A172 (cell line): Measurements from ENCODE around the gene CTTNBP2NL. TPM values are rescaled to one million over a fixed set of nuclear protein-coding genes. Genes with fewer than 3 reads are reported as not detected.
"Not testable (repeated sequence)": the region's sequence is repeated elsewhere in the genome, so short reads cannot be mapped to it uniquely, and the experiment has no call there.

Experiments used
- DNase-seq: peaks from one replicate; pipeline ENCODE4 v3.0.0-alpha.2; 2015; ENCODE audit warnings: low spot score
- total RNA-seq: library from RNA; depleted of rRNA; stranded (reverse); fragments of >200 nt; shearing (Covaris generic); gene quantifications from 2 replicates; pipeline ENCODE4 v1.2.3, GENCODE V29; 2014

CTTNBP2NL gene
- total RNA-seq, 1 experiment from 2014 or later = 11.2 TPM

DNA sequence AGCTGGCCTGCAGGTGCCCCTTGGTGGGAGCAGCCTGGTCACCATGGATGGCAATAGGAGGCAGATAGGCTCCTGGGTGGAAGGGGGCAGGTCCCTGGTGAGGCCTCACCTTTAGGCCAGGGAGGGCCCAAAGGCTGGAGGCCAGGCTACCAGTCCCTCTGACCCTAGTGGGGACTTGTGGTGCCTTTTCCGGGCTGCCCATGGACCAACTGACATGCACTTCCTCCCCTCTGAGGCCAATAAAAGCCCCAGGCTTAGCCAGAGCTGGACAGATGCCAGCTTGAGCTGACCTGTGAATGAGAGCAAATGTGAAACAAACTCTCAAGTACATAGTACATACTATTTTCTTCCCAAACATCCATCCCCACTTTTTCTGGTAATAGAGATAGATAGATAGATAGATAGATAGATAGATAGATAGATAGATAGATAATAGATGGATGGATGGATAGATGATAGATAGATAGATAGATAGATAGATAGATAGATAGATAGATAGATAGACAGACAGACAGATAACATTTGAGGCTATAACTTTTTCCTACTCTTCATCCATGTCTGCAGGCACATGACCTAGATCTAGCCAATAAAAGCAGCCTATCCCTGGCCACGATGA, 9.2 kb upstream of the CTTNBP2NL start:
- no peak for DNase-seq

DNA sequence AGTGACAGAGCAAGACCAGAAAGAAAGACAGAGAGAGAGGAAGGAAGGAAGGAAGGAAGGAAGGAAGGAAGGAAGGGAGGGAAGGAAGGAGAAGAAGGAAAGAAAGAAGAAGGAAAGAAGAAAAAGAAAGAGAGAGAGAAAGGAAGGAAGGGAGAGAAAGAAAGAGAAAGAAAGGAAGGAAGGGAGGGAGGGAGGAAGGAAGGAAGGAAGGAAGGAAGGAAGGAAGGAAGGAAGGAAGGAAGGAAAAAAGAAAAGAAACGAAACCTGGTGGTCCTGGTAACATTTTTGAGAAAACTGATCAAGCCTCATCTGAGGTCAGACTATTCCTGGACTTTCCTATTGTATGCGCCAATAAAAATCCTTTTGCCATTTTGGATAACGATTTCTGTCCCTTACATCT, 8.2 kb upstream of the CTTNBP2NL start:
- no peak for DNase-seq

DNA sequence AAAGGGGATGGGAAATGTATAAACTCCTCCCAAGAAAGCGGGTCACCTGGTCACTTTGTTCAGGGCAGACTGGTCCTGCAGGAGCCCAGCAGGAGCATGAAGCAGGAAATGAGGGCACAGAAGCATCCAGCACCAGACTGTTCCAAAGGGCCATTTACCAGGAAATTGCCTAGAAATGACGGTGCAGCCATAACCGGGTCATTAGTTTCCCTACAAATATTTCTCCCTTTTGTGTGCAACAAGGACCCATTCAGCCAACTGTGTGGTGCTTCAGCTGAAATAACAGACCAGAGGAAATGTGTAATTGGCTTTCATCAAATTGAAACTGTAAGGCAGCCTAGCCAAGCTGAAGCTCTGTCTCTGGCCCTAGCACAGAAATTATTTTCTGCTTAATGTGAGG, 7.6 kb upstream of the CTTNBP2NL start:
- DNase-seq = peak; percentile 27

DNA sequence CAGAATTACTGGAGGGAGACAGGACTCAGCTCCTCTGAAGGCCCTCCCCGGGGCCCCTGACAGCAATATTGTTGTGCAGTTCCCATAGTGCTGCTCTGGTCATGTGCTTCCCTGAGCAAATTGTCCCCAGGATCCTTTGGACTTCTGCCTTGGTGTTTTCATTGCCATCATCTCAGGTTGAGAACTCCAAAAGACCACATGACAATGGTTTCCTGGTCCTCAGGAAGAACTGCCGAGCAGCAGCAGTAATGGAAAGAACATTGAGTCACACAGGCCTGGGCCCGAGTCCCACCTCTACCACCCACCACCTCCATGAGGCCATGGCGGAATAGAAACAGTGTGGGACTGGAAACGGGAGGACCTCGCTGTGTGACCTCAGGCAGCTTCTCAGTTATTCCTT, 6.3 kb upstream of the CTTNBP2NL start:
- DNase-seq = no peak

DNA sequence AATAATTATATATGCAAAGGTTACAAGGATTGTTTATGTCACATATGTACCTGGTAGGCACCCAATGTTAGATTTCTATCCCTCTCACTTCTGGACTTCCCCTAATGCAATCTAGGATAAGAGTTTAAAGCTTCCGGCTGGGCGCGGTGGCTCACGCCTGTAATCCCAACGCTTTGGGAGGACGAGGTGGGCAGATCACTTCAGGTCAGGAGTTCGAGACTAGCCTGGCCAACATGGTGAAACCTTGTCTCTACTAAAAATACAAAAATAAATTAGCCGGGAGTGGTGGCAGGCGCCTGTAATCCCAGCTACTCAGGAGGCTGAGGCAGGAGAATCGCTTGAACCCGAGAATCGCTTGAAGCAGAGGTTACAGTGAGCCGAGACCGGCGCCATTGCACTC, 5.7 kb upstream of the CTTNBP2NL start:
- DNase-seq = not testable (repeated sequence)

DNA sequence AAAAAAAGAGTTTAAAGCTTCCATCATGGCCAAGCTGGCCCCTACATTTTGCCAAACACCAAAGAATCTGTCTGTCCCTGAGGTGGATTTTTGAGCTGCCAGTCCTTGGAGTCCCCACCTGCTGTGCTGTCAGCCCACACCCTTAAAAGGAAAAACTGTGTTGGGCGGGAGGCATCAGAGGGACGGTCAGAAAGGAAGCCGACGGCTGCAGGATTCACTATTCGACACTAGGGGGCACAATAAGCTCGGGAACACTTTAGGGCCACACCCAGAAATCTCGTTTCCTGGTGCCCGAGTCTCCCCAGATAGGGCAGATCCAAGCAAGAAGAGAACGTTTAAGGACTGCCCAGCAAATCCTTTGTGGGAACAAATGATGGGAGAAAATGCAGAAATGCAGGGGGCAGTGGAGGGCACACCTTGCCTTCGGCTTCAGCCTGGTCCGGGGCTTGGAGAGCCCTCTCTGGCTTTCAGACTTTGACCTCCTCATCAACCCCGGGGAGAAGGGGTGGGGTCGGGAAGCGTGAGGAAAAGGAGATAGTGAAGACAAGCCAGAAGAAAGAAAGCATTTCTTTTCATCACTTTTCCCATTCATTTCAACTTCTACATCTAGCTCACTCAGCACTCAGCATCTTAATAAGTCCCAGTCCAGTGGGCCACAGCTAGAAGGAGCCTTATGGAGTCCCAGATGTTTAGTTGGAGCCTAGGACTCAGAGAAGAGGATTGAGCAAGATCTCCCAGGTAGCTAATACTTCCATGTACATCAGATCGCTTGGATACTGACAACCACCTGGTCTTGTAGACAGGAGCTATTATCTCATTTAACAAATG, 5.0 kb upstream of the CTTNBP2NL start:
- peak; percentile 93 for DNase-seq

DNA sequence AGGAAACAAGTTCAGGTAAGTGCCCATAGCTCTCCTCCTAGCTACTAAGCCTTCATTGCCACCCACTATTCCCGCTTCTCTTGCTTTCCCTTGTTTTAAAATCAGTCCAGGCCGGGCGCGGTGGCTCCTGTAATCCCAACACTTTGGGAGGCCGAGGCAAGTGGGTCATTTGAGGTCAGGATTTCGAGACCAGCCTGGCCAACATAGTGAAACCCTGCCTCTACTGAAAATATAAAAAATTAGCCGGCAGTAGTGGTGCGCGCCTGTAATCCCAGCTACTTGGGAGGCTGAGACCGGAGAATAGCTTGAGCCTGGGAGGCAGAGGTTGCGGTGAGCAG, 4.4 kb upstream of the CTTNBP2NL start:
- DNase-seq = no peak

DNA sequence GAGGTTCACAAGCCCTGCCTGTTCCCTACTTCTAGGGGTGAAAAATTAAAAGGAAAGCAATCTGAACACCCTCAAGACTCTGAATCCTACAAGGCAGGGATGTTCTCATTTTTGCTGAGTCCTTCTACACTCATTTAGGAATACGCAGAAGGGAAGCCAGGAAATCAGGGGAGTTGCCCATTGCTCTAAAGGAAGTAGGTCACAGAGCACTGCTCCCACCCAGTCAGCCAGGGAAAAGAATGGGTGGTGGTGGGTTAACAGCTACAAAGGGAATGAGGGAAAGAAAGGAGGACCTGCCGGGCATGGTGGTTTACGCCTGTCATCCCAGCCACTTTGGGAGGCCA, 2.4 kb upstream of the CTTNBP2NL start:
- DNase-seq = peak; percentile 58

DNA sequence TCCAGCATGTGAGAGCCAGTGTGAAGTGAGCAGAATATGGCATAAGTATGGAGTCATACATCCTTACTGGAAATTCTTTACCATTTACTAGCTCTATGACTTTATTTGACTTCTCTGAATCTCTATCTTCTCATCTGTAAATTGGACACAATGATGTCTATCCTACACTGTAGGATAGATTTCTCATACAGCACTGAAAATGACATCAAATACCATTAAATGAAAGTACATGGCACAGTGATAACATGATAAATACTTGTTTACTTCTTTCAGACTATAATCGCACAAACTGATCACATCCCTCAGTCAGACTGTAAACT, 1.3 kb upstream of the CTTNBP2NL start:
- DNase-seq = no peak

DNA sequence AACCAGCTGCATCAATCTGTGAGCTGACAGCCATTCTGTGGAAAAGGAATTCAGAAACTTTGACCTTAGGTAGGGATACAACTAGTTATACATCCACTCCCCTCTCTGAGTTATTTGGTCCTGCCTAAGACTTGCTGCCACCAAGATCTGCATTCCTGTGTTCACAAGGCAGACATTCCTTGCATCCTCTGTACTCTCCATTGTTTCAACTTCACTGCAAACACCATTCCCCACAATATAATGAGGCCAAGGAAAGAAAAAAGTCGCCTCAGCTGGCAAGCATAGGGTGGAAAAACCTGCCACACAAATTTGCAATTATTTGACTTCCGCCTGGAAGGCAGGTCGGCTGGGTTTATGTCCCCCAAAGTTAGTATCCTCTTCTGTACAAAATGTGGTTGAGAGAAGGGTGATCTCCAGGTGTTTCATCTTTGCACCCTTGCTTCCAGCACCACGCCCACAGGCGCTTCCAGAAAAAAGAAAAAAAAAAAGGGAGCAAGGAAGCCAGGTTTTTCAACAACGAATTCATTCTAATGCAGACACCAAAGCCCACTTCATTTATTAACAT, 676 bp upstream of the CTTNBP2NL start:
- DNase-seq = peak; percentile 22

DNA sequence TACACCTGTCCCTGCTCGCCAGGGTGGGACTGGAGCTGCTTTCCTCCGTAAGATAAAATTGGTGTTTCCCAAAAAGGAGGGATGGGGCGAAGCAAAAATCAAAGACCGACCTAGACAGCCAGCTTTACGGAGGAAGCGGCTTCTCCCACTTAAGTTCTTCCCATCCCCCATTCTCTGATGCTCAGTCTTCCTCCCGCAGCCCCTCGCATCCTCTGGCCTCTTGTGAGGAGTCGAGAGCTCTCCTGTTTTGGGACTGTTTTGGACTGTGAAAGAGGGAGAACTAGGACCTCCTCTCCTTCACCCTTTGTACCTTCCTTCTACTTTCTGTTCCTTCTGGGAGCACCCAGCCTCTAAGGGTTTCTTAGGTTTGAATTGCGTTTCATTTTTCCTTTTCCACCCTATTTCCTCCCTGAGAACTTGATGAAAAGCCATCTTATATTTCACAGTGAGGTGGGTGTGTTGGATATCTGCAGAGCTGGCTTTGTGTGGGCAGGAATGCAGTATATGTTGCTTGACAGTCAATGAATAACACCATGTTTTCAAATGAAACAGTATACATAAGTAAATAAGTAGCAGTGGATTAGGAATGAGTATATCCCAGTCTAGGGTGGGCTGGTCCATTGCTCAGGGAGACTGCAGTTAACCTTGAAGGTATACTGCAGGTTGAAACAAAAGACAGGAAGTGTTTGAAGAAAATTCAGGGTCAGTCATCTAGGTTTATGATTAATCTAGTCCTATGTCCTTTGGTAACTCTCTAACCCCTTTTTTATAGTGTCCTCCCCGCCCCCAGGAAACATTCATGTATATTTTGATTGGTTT, 848 bp downstream of the CTTNBP2NL start:
- DNase-seq = peak; percentile 41

DNA sequence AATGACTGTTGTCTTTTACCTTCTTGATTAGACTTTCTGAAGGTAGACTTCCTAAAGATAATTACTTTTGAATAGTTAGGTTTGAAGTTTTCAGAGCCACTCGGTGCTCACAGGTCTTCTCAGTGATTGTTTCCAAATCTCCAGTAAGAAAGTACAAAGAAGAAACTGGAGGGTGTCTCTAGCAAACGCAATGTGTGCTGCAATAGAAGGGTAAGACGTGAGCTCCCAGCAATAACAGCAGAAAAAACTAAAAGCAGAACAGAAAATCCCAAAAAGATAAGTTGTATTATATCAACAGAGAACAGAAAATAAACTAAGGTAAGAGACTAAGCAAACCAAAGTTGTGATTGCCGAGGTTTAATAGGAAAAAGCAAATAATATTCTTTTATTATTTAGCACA, 1.8 kb downstream of the CTTNBP2NL start:
- no peak for DNase-seq

DNA sequence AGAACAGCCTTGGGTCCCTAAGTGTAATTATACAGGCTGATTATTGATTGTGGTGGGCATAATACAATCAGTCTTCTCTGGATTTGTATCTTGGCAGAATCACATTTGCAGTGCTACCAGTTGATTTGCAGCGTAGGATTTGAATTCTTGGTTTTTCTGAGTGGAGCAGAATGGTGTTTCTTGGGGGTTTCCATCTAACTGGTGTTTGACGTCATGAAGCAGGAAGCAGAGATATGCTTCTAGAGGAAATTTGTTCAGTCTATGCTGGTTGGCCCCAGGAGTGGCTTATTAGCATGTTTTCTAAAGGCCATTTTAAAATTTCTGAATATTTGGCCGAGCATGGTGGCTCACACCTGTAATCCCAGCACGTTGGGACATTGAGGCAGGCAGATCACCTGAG, 3.4 kb downstream of the CTTNBP2NL start:
- DNase-seq = no peak

DNA sequence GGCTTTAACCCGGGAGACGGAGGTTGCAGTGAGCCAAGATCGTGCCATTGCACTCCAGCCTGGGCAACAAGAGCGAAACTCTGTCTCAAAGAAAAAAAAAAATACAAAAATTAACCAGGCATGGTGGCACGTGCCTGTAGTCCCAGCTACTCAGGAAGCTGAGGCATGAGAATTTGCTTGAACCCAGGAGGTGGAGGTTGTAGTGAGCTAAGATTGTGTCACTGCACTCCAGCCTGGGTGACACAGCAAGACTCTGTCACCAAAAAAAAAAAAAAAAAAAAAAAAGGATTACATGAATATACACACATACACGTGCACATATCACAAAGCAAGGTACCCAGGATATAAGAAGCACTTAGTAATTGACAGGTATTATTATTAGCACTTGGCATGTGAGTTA, 4.7 kb downstream of the CTTNBP2NL start:
- DNase-seq = not testable (repeated sequence)

DNA sequence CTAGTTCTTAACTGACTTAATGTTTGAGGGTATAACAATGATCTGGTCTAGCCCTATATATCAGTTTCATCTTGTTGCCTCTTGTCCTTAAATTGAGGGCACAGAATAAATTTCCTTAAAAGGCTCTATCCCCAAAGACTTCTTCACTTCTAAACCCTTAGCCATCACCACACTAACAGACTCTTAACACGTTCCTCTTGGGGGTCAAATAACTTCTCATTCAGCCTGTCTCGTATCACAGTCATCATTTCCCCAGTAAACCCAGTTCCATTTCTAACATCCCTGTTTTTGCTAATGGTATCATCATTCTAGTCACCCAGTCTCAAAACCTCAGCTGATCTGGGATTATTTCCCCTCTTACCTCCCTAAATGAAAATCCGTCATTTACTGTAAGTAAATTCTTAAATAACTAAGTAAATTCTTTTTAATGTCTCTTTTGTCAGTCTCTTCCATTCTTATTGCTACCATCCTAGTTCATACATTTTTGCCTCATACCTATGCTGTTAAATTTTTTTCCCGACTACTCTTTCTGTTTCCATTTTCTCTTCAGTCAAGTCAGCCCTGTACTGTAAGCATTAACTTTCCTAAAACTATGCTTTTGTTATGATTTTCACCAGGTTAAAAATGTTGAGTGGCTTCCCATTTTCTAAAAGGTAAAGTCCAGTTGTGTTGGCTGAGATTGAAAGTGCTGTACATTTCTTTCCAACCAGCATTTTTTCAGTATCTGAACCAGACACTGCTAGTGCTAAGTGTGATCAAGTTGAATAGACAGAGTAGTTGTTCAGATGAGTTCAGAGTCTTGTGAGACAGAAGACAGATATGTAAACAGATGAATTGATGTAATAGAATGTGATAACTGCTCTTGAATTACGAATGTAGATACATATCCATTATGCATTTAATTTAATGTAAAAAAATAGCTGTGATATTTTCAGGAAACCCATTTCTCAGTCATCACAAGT, 6.9 kb downstream of the CTTNBP2NL start:
- no peak for DNase-seq

DNA sequence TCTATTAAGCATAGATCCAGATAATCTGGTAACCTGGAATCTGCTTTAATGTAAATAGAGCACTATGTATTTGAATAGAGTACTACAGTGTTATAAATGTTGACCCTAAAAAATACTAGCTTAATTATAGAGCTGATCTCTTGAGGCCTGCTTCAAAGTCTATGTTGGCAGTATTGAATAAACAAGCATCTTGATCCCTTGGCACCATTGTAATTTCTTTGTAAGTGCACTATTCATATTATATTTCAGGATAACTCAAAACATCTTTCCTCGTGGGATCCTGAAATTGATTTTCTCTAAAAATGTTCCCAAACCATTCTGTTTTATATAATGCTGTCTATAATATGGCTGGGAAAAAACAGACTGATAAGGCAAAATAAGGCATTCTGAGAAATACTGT, 10.8 kb downstream of the CTTNBP2NL start:
- DNase-seq = no peak

DNA sequence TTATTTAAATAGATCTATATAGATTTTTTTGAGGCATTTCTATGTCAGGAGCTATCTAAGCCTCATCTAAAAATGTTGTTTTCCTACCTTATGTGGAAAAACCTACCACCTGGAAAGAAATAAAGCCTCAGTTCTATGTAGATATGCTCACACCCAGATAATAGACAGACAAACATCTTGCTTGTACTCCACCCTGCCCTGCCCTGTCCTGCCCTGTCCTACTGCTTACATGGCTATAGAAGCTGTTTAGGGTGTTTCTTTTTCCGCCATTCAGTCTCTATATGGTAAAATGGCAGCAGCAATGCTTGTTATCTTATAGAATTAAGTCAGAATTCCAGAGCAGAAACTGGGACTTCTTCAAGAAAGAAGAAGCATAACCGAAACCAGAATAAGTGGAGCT, 13.4 kb downstream of the CTTNBP2NL start:
- no peak for DNase-seq

DNA sequence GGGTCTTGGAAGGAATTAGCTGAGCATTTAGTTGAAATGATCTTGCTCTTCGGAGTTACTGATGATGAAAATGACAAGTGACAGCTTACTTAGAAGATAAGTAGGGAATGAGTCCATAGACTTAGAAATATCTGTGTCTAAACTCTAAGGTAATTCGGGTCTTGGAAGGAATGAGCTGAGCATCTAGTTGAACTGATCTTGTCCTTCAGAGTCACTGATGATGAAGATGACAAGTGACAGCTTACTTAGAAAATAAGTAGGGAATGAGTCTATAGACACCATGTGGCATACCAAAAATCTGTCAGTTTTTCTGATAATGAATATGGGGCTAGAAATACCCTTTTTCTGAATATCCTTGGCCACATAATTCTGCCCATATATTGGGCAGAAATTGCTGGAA, 14.7 kb downstream of the CTTNBP2NL start:
- no peak for DNase-seq

DNA sequence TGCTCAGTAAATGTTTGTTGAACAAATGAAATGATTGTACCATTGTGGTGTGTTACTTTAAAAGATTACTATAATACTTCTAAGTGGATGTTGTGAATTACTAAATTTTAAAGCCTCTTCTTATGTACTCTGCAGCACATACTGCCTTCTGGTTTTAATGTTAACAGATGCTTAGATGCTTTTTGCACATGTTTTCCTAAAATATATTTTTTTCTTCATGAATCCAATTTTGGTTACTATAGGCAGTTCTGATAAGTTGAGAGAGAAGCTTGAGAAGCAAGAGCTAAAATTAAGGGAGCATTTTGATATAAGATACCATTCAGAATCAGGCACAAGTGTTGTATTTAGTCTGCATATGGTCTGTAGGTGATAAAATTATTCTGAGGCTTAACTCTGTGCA, 21.3 kb downstream of the CTTNBP2NL start:
- DNase-seq = no peak

DNA sequence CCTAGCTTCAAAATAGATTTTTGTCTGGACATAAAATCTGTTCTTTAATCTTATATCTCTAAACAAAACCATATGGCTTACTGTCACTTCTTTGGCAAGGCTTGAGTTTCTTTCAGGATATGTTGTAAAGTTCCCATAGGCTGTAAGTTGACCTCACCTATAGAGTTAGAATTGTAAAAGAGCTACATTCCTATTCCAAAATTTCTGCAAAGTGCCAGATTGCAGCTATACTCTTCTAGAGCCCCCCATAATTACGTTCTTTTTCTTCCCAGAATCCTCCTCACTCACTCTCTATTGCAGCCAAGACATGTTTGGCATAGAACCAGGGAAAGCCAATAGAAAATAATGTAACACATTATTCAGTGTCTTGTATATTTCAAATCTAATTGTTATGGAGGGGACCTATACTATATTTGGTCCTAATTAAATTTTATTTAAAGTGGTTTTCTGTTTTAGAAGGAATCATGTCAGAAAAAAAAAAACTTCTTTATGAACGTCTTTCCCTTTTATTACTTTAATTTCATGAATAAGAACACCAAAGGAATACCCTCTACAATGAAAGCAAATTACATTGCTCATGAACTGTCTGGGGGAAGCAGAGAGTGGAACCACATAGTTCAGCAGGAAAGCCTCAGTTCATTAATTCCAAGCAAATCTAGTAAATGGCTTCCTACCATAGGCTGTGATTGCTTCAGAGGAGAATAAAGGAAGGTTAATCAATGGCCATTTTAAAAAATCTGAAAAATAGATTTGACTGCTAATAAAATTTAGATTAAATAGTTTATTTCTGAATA, 22.3 kb downstream of the CTTNBP2NL start:
- DNase-seq = no peak

DNA sequence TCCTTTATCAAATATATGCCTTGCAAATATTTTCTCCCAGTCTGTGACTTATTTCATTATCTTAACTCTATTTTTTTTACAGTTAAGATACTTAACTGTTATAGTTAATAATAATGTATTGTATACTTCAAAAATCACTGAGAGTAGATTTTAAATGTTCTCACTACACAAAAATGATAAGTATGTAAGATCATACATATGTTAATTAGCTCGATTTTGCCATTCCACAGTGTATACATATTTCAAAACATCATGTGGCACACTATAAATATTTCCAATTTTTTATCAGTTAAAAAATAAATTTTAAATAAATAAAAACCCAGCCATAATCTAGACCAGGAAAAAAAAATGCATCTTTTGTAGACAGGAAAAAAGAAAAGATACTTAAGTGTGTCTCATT, 27.2 kb downstream of the CTTNBP2NL start:
- no peak for DNase-seq
